Measurements from ENCODE around the gene SYS1.

Gene SYS1

GRCh38 chr20:45354423-45355208 lies 8.3 kb upstream of the SYS1 start:
- TF ChIP-seq CTCF (conservative IDR thresholded peaks at IDR 0.05; ENCODE audit: control insufficient read depth, insufficient read depth, low read depth, low read length): no peak
- no peak overlapping the region for H3K4me3 ChIP-seq (ENCODE audit: control insufficient read depth, low read depth, low read length)
- no peak for DNase-seq (ENCODE audit: low read depth)

GRCh38 chr20:45355209-45356084 lies 7.5 kb upstream of the SYS1 start:
- peak; percentile 84 for DNase-seq (ENCODE audit: low read depth)
- H3K4me3 ChIP-seq (ENCODE audit: control insufficient read depth, low read depth, low read length): no peak overlapping the region
- no peak for TF ChIP-seq CTCF (conservative IDR thresholded peaks at IDR 0.05; ENCODE audit: control insufficient read depth, insufficient read depth, low read depth, low read length)

GRCh38 chr20:45358282-45359068 lies 4.5 kb upstream of the SYS1 start:
- no peak overlapping the region for H3K4me3 ChIP-seq (ENCODE audit: control insufficient read depth, low read depth, low read length)
- DNase-seq (ENCODE audit: low read depth): peak; percentile 91
- TF ChIP-seq CTCF (conservative IDR thresholded peaks at IDR 0.05; ENCODE audit: control insufficient read depth, insufficient read depth, low read depth, low read length): no peak

- no peak for TF ChIP-seq CTCF (conservative IDR thresholded peaks at IDR 0.05; ENCODE audit: control insufficient read depth, insufficient read depth, low read depth, low read length)
- peak; percentile 81 for DNase-seq (ENCODE audit: low read depth)
- no peak overlapping the region for H3K4me3 ChIP-seq (ENCODE audit: control insufficient read depth, low read depth, low read length)
Observed at GRCh38 chr20:45359069-45359405, 3.9 kb upstream of the SYS1 start.

GRCh38 chr20:45359406-45360148 lies 3.4 kb upstream of the SYS1 start:
- H3K4me3 ChIP-seq (ENCODE audit: control insufficient read depth, low read depth, low read length): no peak overlapping the region
- DNase-seq (ENCODE audit: low read depth): peak; percentile 72
- no peak for TF ChIP-seq CTCF (conservative IDR thresholded peaks at IDR 0.05; ENCODE audit: control insufficient read depth, insufficient read depth, low read depth, low read length)

GRCh38 chr20:45361793-45362192 lies 1.2 kb upstream of the SYS1 start:
- no peak for DNase-seq (ENCODE audit: low read depth)
- no peak for TF ChIP-seq CTCF (conservative IDR thresholded peaks at IDR 0.05; ENCODE audit: control insufficient read depth, insufficient read depth, low read depth, low read length)
- no peak overlapping the region for H3K4me3 ChIP-seq (ENCODE audit: control insufficient read depth, low read depth, low read length)

Data from fibroblast of mammary gland (primary cell).